Measurements from ENCODE around the gene ARL6IP1.

DNA sequence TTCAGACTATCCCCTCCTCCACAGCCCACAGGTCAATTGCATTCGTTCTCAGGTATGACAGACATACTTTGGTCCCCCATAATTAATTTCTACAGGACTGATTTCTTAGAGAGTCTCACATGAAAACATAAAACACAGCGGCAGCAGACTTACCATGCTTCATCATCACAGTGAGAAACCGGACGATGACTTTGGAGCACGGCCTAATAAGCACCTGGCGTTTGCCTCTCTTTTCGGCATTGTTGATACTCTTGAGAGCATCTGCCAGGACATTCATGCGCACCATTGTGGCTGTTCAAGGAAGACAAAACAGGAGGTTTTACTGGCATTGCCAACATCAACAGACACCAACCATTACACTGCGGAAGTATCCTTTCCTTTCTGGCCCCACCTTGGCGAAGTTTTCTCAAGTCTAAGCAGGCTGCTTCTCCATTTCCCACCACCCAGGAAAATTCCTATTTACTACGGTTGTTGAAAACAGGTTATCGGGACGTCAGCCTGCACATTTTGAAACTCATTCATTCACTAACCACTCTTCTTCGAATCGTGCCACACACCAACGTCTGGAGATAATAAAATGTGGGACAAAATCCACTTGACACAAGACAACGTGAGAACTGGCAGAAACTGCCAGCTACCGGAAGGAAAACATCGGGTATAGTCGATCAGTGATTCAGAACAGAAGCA lies 12.4 kb downstream of the ARL6IP1 start:
- TF ChIP-seq, protein P1, sequence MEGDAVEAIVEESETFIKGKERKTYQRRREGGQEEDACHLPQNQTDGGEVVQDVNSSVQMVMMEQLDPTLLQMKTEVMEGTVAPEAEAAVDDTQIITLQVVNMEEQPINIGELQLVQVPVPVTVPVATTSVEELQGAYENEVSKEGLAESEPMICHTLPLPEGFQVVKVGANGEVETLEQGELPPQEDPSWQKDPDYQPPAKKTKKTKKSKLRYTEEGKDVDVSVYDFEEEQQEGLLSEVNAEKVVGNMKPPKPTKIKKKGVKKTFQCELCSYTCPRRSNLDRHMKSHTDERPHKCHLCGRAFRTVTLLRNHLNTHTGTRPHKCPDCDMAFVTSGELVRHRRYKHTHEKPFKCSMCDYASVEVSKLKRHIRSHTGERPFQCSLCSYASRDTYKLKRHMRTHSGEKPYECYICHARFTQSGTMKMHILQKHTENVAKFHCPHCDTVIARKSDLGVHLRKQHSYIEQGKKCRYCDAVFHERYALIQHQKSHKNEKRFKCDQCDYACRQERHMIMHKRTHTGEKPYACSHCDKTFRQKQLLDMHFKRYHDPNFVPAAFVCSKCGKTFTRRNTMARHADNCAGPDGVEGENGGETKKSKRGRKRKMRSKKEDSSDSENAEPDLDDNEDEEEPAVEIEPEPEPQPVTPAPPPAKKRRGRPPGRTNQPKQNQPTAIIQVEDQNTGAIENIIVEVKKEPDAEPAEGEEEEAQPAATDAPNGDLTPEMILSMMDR (optimal IDR thresholded peaks at IDR 0.05 in 1 of 3, IDR thresholded peaks at IDR 0.05 in 1 of 3, conservative IDR thresholded peaks at IDR 0.05 in 1 of 3; ENCODE audit: extremely low read depth in 1 of 3, insufficient read depth in 2 of 3, low read length in 3 of 3) = no peak
- TF ChIP-seq EZH2 (IDR thresholded peaks at IDR 0.05; ENCODE audit: low read length) = no peak

Data from keratinocyte (primary cell).